Neural cell (in vitro differentiated cells): ENCODE measurements around the gene SCN1A. TPM values are rescaled to one million over a fixed set of nuclear protein-coding genes. Genes with fewer than 3 reads are reported as not detected.

Experiments used
- H2AFZ ChIP-seq: fragments of 200-600, 300-800 bp; sonication (generic), shearing (Covaris generic); 2 replicates; pipeline ENCODE4 v1.6.0; 2014; ENCODE audit warnings: low read depth, mild to moderate bottlenecking, antibody characterized with exemption, low read length, moderate library complexity
- H3F3A ChIP-seq: fragments of 200-600 bp; shearing (Covaris generic); 2 replicates; pipeline ENCODE4 v1.6.1; 2016; ENCODE audit warnings: mild to moderate bottlenecking, moderate library complexity, mixed read lengths, antibody characterized with exemption, low read length; ENCODE audit not compliant: insufficient read depth, poor library complexity, severe bottlenecking
- H3K27ac ChIP-seq: fragments of 200-600, 300-800 bp; sonication (generic), shearing (Covaris generic); 2 replicates; pipeline ENCODE4 v1.5.1; 2014; ENCODE audit warnings: mild to moderate bottlenecking, low read length, moderate library complexity
- H3K27me3 ChIP-seq: fragments of 300-800, 200-600 bp; sonication (generic), shearing (Covaris generic); 2 replicates; pipeline ENCODE4 v1.6.0; 2014; ENCODE audit warnings: mild to moderate bottlenecking, low read depth, low read length, moderate library complexity; ENCODE audit not compliant: insufficient read depth
- H3K36me3 ChIP-seq: fragments of 300-800, 200-600 bp; sonication (generic), shearing (Covaris generic); 2 replicates; pipeline ENCODE4 v1.5.1; 2014; ENCODE audit warnings: mild to moderate bottlenecking, antibody characterized with exemption, low read length, moderate library complexity; ENCODE audit not compliant: insufficient read depth
- H3K4me2 ChIP-seq: fragments of 300-800, 200-600 bp; sonication (generic), shearing (Covaris generic); 2 replicates; pipeline ENCODE4 v1.6.0; 2014; ENCODE audit warnings: mild to moderate bottlenecking, low read length
- H3K4me3 ChIP-seq: fragments of 300-800, 200-600 bp; sonication (generic), shearing (Covaris generic); 2 replicates; pipeline ENCODE4 v1.5.1; 2014; ENCODE audit warnings: mild to moderate bottlenecking, low read length, moderate library complexity
- H3K79me2 ChIP-seq: fragments of 200-600 bp; shearing (Covaris generic); replicated peaks from 2 replicates; pipeline ENCODE4 v1.6.0; 2014; ENCODE audit warnings: mild to moderate bottlenecking, low read length, moderate library complexity; ENCODE audit not compliant: insufficient read depth
- H3K9ac ChIP-seq: fragments of 300-800, 200-600 bp; sonication (generic), shearing (Covaris generic); 2 replicates; pipeline ENCODE4 v1.6.1; 2016; ENCODE audit warnings: mild to moderate bottlenecking, low read length, mixed read lengths
- H3K9me2 ChIP-seq: fragments of 200-600 bp; shearing (Covaris generic); 2 replicates; pipeline ENCODE4 v1.6.1; 2016; ENCODE audit warnings: mild to moderate bottlenecking, low read length, mixed read lengths; ENCODE audit not compliant: insufficient read depth
- H3K9me3 ChIP-seq: fragments of 200-600, 300-800 bp; sonication (generic), shearing (Covaris generic); 2 replicates; pipeline ENCODE4 v1.6.1; 2016; ENCODE audit warnings: mild to moderate bottlenecking, mixed run types, low read length, moderate library complexity, mixed read lengths
- H4K20me1 ChIP-seq: fragments of 200-600 bp; shearing (Covaris generic); 2 replicates; pipeline ENCODE4 v1.6.1; 2016; ENCODE audit warnings: mild to moderate bottlenecking, mixed run types; ENCODE audit not compliant: insufficient read depth
- EP300 ChIP-seq: fragments of 450-650 bp; conservative IDR thresholded peaks from 2 replicates; pipeline ENCODE4 v1.6.1; 2014; ENCODE audit warnings: antibody characterized with exemption, mild to moderate bottlenecking, moderate library complexity; ENCODE audit not compliant: poor library complexity, severe bottlenecking
- EZH2 ChIP-seq: fragments of 200-600, 300-800 bp; shearing (Covaris generic), sonication (generic); IDR thresholded peaks from 2 replicates; pipeline ENCODE4 v1.6.1; 2014; ENCODE audit warnings: antibody characterized with exemption, low read length, borderline replicate concordance, mild to moderate bottlenecking; ENCODE audit not compliant: insufficient read depth, poor library complexity, severe bottlenecking
- MXI1 ChIP-seq: fragments of 450-650 bp; conservative IDR thresholded peaks from 2 replicates; pipeline ENCODE4 v1.6.1; 2014; ENCODE audit warnings: antibody characterized with exemption, mild to moderate bottlenecking; ENCODE audit not compliant: poor library complexity, severe bottlenecking
- POLR2AphosphoS5 ChIP-seq: IDR thresholded peaks from 2 replicates; pipeline ENCODE4 v1.6.1; 2012
- RAD21 ChIP-seq: fragments of 450-650 bp; conservative IDR thresholded peaks from 2 replicates; pipeline ENCODE4 v1.6.1; 2014; ENCODE audit warnings: antibody characterized with exemption, mild to moderate bottlenecking, moderate library complexity
- SMC3 ChIP-seq: fragments of 450-650 bp; conservative IDR thresholded peaks from 2 replicates; pipeline ENCODE4 v1.6.1; 2014; ENCODE audit warnings: antibody characterized with exemption, mild to moderate bottlenecking, moderate library complexity; ENCODE audit not compliant: poor library complexity
- TAF1 ChIP-seq: IDR thresholded peaks from 2 replicates; pipeline ENCODE4 v1.6.1; 2012; ENCODE audit warnings: low read depth
- polyA plus RNA-seq: library from polyadenylated mRNA; depleted of rRNA; stranded (reverse); fragments of >200 nt; gene quantifications from 2 replicates; pipeline ENCODE4 v1.2.3, GENCODE V29; 2014
- TF ChIP-seq, protein P1 (sequence below): IDR thresholded peaks from 2 replicates; pipeline ENCODE4 v1.6.1; 2012; ENCODE audit warnings: borderline replicate concordance
- TF ChIP-seq, protein P2 (sequence below): fragments of 450-650 bp; IDR thresholded peaks from 2 replicates; pipeline ENCODE4 v1.5.1; 2014; ENCODE audit warnings: antibody characterized with exemption, mild to moderate bottlenecking, moderate library complexity; ENCODE audit not compliant: poor library complexity, severe bottlenecking

Gene SCN1A
- polyA plus RNA-seq, 1 donor from 2014 or later, result 1.0 TPM

DNA sequence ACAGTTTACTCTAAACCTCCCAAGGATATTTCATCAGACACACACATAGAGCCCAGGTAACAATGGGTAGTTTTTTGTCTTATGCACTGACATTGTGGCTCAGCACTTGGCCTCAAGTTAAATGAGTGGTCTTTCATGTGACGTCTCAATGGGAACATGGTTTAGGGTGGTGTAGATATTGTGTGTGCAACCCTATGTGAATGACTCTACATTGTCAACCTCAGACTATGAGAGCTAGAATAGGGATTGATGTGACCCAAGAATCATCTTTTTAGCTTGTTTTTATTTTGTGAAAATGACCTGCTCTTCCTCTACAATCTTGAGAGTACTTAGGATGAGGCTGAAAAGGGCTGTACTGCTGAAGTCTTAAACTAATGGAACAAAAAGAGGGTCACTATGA, 86.2 kb downstream of the SCN1A start:
- H3K27me3 ChIP-seq, result no peaks in the 10 kb centered on the region
- H4K20me1 ChIP-seq, result no peaks in the 10 kb centered on the region
- no peaks in the 10 kb centered on the region for H3K79me2 ChIP-seq
- no peak overlapping the region for H3K27ac ChIP-seq
- H3K4me2 ChIP-seq, result no peak overlapping the region
- TF ChIP-seq MXI1 (no peak), POLR2AphosphoS5 (no peak), RAD21 (no peak), TAF1 (no peak), EZH2 (no peak)
- H3K9me3 ChIP-seq, result no peaks in the 10 kb centered on the region
- no peak overlapping the region for H3K4me3 ChIP-seq
- no peak overlapping the region for H3K9ac ChIP-seq
- no peaks in the 10 kb centered on the region for H3K36me3 ChIP-seq
- no peaks in the 10 kb centered on the region for H3K9me2 ChIP-seq
- no peaks in the 10 kb centered on the region for H3F3A ChIP-seq
- H2AFZ ChIP-seq, result no peak overlapping the region

DNA sequence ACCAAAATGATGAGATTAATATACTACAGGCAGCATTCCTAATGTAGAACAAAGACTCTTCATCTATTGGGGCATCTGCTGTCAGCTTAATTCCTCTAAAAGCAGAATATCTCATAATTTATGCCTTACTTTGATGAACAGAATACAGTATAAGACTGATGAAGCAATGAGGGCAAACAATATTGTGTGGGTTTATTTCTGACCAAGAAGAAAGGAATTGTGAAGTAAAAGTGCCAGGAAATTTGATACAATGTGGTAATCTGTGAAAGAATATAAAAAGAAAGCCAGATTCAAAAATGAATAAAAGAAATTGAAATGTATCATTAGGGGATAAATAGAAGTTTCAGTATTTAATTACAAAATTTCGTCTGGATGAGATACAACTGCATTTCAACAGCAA, 95.5 kb downstream of the SCN1A start:
- Histone ChIP-seq H4K20me1 (no peaks in the 10 kb centered on the region), H2AFZ (no peak overlapping the region), H3K9me3 (no peaks in the 10 kb centered on the region), H3F3A (no peaks in the 10 kb centered on the region), H3K36me3 (no peaks in the 10 kb centered on the region), H3K27me3 (no peaks in the 10 kb centered on the region), H3K4me3 (no peak overlapping the region), H3K9ac (no peak overlapping the region), H3K27ac (no peak overlapping the region), H3K79me2 (no peaks in the 10 kb centered on the region), H3K9me2 (no peaks in the 10 kb centered on the region), H3K4me2 (no peak overlapping the region)
- TF ChIP-seq, protein P1, sequence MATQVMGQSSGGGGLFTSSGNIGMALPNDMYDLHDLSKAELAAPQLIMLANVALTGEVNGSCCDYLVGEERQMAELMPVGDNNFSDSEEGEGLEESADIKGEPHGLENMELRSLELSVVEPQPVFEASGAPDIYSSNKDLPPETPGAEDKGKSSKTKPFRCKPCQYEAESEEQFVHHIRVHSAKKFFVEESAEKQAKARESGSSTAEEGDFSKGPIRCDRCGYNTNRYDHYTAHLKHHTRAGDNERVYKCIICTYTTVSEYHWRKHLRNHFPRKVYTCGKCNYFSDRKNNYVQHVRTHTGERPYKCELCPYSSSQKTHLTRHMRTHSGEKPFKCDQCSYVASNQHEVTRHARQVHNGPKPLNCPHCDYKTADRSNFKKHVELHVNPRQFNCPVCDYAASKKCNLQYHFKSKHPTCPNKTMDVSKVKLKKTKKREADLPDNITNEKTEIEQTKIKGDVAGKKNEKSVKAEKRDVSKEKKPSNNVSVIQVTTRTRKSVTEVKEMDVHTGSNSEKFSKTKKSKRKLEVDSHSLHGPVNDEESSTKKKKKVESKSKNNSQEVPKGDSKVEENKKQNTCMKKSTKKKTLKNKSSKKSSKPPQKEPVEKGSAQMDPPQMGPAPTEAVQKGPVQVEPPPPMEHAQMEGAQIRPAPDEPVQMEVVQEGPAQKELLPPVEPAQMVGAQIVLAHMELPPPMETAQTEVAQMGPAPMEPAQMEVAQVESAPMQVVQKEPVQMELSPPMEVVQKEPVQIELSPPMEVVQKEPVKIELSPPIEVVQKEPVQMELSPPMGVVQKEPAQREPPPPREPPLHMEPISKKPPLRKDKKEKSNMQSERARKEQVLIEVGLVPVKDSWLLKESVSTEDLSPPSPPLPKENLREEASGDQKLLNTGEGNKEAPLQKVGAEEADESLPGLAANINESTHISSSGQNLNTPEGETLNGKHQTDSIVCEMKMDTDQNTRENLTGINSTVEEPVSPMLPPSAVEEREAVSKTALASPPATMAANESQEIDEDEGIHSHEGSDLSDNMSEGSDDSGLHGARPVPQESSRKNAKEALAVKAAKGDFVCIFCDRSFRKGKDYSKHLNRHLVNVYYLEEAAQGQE, result no peak
- TF ChIP-seq EZH2 (no peak), TAF1 (no peak), POLR2AphosphoS5 (no peak), RAD21 (no peak), SMC3 (no peak), MXI1 (no peak), EP300 (no peak)
- TF ChIP-seq, protein P2, sequence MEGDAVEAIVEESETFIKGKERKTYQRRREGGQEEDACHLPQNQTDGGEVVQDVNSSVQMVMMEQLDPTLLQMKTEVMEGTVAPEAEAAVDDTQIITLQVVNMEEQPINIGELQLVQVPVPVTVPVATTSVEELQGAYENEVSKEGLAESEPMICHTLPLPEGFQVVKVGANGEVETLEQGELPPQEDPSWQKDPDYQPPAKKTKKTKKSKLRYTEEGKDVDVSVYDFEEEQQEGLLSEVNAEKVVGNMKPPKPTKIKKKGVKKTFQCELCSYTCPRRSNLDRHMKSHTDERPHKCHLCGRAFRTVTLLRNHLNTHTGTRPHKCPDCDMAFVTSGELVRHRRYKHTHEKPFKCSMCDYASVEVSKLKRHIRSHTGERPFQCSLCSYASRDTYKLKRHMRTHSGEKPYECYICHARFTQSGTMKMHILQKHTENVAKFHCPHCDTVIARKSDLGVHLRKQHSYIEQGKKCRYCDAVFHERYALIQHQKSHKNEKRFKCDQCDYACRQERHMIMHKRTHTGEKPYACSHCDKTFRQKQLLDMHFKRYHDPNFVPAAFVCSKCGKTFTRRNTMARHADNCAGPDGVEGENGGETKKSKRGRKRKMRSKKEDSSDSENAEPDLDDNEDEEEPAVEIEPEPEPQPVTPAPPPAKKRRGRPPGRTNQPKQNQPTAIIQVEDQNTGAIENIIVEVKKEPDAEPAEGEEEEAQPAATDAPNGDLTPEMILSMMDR, result no peak

DNA sequence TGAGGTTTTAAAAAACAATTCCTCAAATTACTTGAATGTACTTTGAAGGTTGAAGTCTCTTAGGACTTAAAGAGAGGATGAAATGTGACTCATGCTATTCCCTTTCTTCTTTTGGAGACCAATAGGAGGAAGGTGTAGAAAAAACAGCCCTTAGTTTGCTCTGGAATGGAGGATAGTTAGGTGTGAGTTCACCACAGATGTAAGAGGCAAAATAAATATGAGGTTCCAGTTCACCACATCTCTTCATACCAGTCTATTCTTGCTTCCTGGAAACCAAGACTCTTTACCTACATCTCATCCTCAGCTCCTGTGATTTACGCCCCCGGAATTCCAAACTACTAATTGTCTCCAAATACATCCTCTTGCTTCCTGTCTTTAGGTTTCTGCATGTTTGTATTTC, 96.8 kb downstream of the SCN1A start:
- H3K27ac ChIP-seq, result no peak overlapping the region
- H3K36me3 ChIP-seq, result no peaks in the 10 kb centered on the region
- H3K79me2 ChIP-seq, result no peaks in the 10 kb centered on the region
- H3K9me2 ChIP-seq, result no peaks in the 10 kb centered on the region
- no peaks in the 10 kb centered on the region for H3K9me3 ChIP-seq
- no peak overlapping the region for H3K4me2 ChIP-seq
- H2AFZ ChIP-seq, result no peak overlapping the region
- H4K20me1 ChIP-seq, result no peaks in the 10 kb centered on the region
- no peaks in the 10 kb centered on the region for H3K27me3 ChIP-seq
- TF ChIP-seq POLR2AphosphoS5 (no peak), EP300 (no peak), EZH2 (no peak), TAF1 (no peak)
- TF ChIP-seq, protein P1, result no peak
- H3K4me3 ChIP-seq, result no peak overlapping the region
- no peak overlapping the region for H3K9ac ChIP-seq
- H3F3A ChIP-seq, result no peaks in the 10 kb centered on the region
